Activated CD4-positive, alpha-beta T cell treated with anti-CD3 and anti-CD28 coated beads, Interleukin-2, Interleukin-6, amounts not matched to agents 100 ng/mL and 50 ng/mL, durations not matched to agents 16 hours and 8 hours (primary cell): ENCODE measurements around the gene OVOL2.
"Not testable (repeated sequence)": the region's sequence is repeated elsewhere in the genome, so short reads cannot be mapped to it uniquely, and the experiment has no call there.

Source experiments
- DNase-seq: peaks from one replicate; pipeline ENCODE4 v3.0.0-alpha.2; 2020

The OVOL2 gene

DNA sequence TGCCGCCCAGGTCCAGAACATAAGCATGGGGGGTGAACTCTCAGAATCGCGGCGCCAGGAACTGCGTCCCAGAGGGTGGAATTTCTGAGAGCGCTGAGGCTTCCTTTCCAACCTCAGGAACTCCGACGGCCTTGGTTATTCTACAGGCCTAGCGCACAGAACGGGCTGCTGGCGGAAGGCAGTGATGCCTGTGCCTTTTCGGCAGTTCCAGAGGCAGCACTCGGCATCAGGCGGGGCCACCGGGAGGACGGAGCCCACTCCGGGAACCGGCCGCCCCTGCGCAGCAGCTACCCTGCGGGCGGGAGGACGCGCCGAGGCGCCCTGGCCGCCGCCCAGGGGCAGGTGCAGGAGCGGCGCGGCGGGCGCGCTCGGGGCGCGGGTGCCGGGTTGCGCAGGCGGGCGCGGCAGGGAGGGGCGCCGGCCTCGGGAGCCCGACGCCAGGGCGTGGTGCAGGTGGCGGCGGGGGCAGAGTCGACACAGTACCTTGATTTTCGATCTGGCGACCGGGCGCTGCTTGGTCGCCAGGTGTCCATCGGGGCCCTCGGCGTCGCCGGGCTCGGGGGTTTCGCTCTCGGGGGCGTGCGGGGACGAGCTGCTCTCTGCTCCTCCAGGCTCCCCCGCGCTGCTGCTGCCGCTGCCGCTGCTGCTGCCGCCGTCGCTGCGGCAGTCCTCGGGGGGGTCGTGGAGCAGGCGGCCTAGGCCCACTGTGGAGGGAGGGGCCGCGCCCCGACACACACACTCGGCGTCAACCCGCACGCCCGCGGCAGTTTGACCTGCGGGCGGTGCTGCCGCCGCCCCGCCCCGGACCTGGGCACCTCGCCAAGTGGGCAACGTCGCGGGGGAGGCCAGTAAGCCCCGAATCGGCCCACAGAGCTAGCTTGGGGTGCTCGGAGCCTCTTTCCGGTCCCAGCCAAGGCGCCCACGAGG, 1.3 kb downstream of the OVOL2 start:
- no peak for DNase-seq

DNA sequence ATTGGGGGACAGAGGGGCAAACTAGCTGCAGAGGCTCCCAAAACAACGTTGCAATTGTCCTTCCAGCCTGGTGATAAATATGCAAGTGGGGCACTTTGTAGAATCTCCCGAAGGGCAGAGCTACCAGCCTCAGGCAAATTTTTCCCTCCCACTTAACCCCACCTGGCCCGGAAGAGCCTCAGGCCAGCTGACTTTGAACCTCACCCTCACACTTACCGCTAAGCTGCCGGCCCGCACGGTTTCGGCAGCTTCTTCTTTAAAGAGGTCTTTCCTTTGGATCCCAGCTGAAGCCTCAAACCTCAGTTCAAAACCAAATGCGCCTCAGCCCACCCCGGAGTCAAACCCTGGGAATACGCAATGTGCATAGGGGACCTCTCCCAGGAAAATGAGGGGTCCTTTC, 2.5 kb downstream of the OVOL2 start:
- DNase-seq = no peak

DNA sequence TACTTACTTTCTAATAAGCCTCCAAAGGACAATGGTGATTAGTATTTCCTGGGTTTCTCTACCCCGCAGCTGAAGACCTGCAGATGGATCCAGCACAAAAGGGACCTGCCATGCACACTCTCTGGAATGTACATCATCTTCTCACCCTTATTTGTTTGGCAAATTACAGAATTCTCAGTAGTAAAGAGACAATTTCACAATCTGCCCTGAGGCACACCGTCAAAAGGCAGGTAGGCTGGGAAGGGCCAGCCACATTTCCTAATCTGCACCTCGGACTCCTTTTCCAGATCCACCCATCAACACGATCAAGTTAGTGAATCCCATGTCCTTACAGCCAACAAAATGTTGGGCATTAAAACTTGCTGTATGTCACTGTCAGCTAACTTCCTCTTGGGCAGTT, 4.9 kb downstream of the OVOL2 start:
- no peak for DNase-seq

DNA sequence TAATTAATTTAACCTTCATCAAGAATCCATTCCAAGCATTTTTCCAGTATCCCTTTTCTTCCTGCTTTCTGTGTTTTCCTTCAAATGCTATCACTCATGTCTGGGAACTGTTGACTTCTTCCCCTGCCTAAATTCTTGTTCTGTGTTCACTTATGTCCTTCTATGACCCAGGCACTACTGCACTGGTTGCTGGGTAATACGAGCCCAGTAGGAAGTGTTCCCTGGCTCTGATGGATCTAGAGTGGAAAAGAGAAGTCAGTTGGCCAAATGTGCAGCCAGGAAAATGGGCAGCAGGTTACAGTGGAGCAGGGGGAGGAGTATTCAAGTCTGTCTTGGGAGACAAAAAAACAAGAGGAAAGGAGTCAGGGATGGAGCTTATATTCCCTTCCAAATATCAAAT, 7.1 kb downstream of the OVOL2 start:
- no peak for DNase-seq

DNA sequence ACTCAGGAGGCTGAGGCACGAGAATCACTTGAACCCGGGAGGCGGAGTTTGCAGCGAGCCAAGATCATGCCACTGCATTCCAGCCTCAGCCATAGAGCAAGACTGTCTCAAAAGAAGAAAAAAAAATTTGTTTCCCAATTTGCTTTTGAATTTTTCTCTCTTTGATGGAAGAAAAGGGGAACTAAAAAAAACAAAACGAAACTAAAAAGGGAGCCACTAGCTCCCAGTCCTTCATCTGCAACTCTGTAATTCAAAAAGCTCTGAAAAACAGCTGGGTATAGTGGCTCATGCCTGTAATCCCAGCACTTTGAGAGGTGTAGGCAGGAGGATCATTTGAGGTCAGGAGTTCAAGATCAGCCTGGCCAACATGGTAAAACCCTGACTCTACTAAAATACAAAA, 9.5 kb downstream of the OVOL2 start:
- no peak for DNase-seq

DNA sequence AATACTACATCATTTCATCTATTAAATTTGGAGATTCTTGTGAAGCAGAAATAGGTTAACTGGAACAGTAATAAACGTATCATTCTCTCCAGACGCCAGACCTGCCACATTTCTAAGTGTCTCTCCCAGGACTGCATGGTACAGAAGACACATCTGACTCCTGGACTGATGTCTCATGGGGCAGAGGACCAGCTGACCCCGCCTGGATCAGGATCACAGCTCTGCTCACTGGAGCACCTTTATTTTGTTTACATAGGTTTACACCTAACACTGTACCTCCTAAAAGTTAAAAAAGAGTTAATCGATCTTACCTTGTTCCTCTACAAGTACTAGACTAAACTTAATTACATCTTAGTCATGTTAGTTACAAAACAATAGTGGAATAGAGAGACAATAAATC, 11.2 kb downstream of the OVOL2 start:
- no peak for DNase-seq

DNA sequence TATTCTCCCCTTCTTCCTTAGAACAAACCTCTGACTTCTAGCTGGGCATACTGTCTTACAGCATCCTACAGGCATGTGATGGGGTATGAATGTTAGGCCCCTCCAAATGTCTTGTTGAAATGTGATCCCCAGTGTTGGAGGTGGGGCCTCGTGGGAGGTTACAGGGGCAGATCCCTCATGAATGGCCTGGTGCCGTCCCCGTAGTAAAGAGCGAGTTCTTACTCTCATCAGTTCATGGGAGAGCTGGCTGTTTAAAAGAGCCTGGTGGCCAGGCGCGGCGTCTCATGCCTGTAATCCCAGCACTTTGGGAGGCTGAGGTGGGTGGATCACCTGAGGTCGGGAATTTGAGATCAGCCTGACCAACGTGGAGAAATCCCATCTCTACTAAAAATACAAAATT, 15.5 kb downstream of the OVOL2 start:
- DNase-seq = no peak

DNA sequence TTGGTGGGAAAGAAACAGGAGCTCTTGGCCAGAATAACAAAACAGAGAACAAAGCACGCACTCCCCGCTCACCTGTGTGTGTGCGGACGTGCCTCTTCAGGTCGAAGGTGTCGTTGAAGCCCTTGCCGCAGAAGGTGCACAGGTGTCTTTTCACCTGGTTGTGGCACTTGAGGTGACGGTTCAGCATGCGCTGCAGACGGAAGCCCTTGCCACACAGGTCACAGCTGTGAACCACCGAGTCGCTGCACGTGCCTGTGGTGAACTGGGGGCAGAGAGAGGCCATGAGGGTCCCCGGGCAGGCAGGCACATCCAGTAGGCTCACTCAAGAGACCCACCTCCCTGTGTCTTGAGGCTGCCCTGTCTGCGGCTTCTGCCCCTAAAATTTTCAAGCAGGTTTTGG, 16.3 kb downstream of the OVOL2 start:
- no peak for DNase-seq

DNA sequence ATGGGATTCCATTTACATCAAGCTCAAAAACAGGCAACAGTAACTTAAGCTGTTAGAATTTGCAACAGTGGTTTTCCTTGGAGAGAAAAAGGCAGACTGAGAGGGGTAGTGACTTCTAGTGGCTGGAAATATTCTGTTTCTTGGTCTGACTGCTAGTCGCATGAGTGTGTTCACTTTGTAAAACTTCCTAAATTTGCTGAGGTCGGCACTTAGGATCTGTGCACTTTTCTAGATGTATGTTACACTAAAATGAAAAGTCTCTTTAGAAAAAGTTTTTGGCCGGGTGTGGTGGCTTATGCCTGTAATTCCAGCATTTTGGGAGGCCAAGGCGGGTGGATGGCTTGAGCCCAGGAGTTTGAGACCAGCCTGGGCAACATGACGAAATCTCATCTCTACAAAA, 18.7 kb downstream of the OVOL2 start:
- DNase-seq = no peak

DNA sequence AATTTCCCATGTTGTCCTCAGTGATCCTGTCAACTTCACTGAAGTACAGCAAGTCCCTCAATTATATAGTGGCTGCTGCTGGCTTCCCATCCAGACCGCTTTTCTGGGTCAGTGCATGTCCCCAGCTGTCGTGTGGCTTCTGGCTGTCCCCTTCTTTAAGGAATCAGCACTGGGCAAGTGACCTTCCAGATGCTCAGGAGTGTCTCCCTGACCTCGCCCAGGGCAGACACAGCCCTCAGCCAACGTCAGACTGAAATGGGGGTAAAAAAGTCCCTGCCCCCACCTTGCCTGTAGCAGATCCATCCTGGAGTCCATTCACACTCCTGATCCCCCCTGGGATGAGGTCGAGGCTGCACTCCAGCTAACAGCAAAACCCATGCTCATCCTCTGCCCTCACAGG, 23.7 kb downstream of the OVOL2 start:
- no peak for DNase-seq

DNA sequence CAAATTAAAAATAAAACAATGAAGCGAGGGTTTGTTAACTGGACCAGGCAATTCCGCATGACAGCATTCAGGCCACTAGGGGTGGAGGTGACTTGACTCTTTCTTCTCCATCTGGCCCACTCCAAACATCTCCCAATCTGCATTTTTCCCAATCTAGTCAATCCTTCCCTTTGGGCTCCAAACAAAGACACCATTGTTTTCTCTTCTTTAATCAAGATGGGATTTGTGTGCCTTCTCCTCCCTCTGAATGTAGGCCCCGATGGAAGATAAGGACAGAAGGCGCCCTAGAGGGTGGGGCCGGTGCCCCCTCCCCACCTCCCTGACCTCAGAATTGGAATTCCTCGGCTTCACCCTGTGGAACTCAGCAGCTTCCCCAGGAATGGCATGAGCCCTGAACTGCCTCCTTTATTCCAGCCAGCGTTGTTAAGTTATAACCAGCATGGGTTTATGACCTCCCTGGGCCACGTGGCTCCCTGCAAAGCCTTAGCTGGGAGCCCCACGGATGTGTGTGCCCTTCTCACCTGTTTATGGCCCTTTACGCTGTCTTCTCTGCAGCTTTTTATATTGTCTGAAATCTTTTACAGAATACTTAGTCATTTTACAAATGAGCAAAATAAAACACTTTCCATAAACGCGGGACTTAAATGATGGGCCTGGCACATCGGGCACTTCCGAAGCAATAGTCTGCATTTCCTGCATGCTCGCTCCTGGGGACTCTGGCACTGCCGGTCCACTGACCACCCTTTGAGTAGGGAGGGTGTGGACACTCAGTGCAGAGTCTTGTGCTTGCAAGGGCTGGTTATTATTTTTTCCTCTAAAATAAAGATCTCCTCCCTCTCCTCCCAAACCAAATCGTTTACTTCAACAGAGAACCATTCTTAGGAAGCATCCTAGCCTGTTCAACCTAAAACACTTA, 24.5 kb downstream of the OVOL2 start:
- DNase-seq = no peak

DNA sequence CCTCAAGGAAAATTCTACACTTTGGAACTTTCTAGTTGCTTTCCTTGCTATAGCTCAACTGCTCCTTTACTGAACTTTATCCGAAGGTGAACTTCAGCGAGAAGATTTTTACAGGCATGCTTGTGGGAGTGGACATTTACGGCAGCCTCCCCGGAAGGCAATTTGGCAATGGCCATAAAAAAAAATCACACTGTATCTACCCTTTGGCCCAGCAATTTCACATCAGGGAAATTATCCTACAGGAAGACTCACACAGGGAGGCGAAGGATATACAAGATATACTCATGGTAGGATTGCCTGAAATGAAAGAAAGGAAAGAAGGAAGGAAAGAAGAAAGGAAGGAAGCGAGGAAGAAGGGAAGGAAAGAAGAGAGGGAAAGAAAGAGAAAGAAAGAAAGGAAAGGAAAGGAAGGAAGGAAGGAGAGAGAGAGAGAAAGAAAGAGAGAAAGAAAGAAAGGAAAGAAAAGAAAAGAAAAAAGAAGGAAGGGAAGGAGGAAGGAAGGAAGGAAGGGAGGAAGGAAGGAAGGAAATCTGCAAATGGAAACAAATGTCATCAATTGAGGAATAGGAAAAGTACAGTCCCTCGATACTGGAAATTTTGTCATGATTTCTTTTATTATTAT, 25.7 kb downstream of the OVOL2 start:
- DNase-seq = no peak

DNA sequence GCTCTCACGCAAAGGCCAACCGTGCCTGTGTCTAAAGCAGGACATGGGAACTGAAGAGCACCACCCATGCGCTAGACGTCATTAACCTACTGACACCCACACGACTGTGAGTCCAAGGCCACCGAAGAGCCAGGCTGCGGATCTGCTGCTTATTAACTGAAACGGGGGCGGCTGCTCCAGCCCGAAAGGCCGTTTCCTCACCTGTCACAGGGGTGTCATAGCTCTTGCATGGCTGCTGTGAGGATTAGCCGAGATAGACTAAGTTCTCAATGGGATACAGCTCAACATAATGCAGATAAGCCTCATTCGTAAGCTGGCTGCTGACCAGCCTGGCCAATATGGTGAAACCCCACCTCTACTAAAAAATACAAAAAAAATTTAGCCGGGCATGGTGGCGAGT, 26.7 kb downstream of the OVOL2 start:
- no peak for DNase-seq

DNA sequence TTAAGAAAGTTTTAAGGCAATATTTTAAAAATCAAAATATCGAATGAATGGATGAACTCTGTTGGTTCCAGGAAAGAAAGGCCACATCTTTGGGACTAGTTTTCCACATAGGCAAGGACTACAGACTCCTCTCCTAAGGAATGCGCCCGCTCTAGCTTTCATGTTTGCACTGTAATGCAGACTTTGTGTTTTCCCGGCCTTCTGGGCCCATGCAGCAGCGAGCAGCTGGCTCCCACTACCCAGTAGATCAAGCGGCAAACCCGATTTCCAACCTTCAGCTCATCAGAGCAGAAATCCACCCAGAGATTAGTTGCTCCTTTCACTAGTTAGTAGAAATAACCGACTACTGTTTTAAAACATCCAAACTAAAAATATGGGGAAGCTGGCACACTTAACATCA, 27.7 kb downstream of the OVOL2 start:
- DNase-seq = no peak

DNA sequence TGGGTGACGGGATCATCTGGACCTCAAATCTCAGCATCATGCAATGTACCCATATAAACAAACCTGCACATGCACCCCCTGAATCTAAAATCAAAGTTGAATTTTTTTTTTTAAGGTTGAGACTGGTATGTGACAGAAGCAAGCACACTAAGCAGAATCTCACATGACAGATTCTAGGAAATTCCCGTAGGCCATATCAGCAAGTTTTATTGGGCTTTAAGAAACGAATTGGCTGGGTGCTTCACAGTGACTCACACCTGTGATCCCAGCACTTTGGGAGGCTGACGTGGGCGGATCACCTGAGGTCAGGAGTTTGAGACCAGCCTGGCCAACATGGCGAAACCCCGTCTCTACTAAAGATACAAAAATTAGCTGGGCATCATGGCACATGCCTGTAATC, 30.7 kb downstream of the OVOL2 start:
- not testable (repeated sequence) for DNase-seq

DNA sequence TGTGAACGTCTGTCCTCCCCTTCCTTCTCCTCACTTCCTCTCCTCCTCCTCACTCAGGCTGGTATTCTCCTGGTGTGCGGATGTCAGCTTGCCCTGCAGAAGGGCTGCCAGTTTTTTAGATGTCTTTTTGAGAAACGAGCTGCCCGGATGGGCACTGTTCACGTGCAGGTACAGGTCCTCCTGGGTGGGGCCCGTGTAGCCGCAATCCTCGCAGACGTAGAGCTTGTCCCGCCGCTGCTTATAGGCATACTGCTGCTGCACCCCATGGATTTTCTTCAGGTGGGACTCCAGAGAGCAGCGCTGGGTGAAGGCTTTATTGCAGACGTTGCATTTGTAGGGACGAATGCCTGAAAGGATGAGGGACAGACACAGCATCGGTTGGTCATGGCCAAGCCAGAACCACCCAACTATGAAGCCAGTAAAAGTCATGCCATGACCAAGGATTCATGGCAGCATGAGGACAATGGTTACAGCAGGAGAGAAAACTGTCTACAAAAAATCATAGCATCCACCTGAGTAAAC, 33.0 kb downstream of the OVOL2 start:
- no peak for DNase-seq

DNA sequence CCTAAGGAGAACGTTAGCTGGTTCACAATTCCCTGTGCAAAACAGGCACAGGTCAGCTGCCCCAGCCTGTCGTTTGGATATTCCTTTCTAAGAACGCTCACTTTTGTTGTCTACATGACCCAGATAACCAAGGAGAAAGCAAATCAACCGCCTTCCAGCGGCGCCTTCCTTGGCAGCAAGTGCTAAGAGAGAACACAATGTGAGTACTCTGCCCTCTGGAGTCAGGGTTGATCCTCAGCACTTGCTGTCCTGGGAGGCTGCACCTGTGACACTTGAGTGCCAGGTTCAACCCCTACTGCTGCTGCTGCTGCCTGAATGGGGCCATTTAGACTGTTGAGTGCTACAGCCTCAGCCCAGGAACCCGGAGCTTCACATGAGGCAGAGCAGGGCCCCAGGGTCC, 36.8 kb downstream of the OVOL2 start:
- no peak for DNase-seq

DNA sequence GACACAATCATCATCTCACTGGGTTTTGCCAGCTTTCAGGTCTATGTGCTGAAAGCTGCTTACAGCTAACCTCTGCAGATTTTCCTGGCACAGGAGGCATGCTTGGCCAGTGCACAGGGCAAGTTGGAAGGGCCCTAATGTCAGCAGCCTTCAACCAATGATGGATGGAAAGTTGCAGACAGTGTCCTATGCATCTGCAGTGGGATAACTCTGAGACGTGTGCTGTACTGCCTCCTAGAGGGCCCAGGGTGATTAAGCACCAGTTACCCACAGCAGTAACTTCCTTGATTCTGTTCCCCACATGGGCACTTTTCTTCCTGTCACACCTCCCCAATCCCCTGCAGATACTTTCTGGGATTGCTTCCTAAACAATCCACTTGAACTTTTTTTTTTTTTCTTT, 38.6 kb downstream of the OVOL2 start:
- peak; percentile 32 for DNase-seq

DNA sequence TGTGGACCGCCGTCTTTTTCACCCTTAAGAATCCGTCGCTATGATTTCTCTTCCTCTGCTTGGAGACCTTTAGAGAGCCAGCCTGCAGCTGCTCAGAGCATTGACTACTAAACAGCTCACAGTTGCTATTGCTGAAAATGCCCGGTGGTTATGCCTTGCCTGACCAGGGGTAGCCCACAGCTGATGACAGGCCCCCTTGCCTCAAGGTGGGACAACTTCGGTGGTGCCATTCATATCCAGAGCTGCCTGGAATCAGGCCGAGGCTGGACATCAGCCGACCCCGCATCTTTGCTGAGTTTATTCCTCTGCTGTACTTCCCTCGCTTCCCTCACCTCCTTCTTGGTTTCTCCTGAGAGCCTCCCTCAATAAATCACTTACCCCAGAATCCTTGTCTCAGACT, 39.6 kb downstream of the OVOL2 start:
- DNase-seq = no peak

DNA sequence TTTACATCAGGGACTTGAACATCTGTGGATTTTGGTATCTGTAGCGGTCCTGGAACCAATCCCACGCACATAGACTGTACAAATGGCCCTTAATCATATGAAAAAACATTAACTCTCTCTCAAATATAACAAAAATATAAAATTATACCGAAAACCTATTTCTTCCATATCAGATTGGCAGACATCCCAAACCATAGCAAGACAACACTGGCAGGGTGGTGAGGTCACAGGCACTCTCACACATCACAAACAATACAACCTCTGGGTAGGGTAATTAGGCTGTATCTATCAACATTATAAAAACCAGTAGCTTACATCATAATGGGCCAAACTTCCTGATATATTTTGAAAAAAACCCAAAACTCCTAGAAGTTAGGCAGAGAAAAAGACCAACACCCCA, 40.9 kb downstream of the OVOL2 start:
- no peak for DNase-seq

DNA sequence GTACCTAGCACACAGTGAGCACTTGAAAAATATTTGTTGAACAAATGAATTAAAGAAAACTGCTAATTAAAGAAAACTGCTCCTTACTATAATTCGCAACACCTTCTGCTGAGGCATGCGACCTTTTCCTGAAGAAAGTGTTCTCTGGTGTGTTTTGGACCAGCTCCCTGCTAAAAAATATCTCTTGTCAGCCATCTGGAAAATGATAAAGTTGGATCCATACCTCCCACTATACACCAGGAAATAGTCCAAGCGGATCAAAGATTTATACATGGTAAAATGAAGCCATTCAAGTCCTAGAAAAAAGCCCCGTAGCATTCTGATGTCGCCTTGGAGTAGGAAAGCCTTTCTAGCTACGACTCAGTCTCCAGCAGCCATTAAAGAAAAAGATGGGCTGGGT, 43.3 kb downstream of the OVOL2 start:
- DNase-seq = no peak

DNA sequence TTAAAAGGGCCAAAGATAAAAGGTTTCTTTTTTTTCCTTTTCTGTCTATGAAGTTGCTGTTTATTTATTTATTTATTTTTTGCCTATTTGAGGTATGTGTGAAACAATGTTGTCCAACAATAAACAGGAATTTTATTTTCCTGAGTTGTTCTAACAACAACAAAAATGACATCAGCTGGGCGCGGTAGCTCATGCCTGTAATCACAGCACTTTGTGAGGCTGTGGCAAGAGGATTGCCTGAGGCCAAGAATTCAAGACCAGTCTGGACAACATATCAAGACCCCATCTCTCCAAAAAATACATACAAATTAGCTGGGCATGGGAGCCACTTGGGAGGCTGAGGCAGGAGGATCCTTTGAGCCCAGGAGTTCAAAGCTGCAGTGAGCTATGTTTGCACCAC, 44.8 kb downstream of the OVOL2 start:
- no peak for DNase-seq

DNA sequence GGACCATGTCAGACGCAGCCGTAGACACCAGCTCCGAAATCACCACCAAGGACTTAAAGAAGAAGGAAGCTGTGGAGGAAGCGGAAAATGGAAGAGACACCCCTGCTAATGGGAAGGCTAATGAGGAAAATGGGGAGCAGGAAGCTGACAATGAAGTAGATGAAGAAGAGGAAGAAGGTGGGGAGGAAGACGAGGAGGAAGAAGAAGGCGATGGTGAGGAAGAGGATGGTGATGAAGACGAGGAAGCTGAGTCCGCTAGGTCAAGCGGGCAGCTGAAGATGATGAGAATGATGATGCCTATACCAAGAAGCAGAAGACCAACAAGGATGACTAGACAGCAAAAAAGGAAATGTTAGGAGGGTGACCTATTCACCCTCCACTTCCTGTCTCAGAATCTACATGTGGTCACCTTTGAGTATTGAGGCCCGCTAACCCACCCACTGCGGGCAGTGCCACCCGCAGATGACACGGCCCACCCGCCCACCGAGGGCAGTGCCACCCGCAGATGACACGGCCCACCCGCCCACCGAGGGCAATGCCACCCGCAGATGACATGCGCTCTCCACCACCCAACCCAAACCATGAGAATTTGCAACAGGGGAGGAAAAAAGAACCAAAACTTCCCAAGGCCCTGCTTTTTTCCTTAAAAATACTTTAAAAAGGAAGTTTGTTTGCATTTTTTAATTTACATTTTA, 45.6 kb downstream of the OVOL2 start:
- no peak for DNase-seq
